Endothelial cell of umbilical vein (primary cell): Measurements from ENCODE around the gene MPDZ. TPM values are rescaled to one million over a fixed set of nuclear protein-coding genes. Genes with fewer than 3 reads are reported as not detected.
A peak's percentile ranks its signal among the peaks of the same experiment; 100 is the strongest.

Experiments used
- BruUV-seq: library from RNA; stranded (reverse); fragments of 400-500 nt; replicated peaks from 2 replicates; lab custom pipeline; 2021; lab: Mats Ljungman, UMichigan
- CTCF ChIA-PET: fragments of 300-600, 350-600 bp; sonication (Branson Sonifier 250); formaldehyde crosslinking; loops from one replicate; lab custom pipeline; 2021; ENCODE audit warnings: antibody characterized with exemption, inconsistent platforms; lab: Charles Lee
- POLR2A ChIA-PET: fragments of 300-600, 350-600 bp; sonication (Branson Sonifier 250); formaldehyde crosslinking; loops from one replicate; lab custom pipeline; 2021; ENCODE audit warnings: antibody characterized with exemption, inconsistent platforms; lab: Charles Lee
- DNase-seq: peaks from one replicate; pipeline ENCODE4 v3.0.0-alpha.2; 2011; ENCODE audit warnings: low read depth, low spot score
- FAIRE-seq: peaks from 2 replicates; lab custom pipeline; 2011; peaks lifted over from hg19 to GRCh38; lab: Jason Lieb, UNC
- H2AFZ ChIP-seq: 2 replicates; pipeline ENCODE4 v1.6.0; 2012; ENCODE audit warnings: low read depth, low read length, control low read depth, inconsistent platforms
- H3K27ac ChIP-seq: 2 replicates; pipeline ENCODE4 v1.5.1; 2011; ENCODE audit warnings: low read depth, mild to moderate bottlenecking, control low read depth, low read length, moderate library complexity; ENCODE audit not compliant: insufficient read depth
- H3K27me3 ChIP-seq, 2 experiments: 2 replicates each; pipeline versions ENCODE4 v1.6.0 to v1.6.1; 2011; ENCODE audit warnings: low read length in 2 of 2, mixed read lengths in 1 of 2; ENCODE audit not compliant: control insufficient read depth in 2 of 2, insufficient read depth in 2 of 2
- H3K36me3 ChIP-seq, 2 experiments: 2 replicates in 1 of 2; 3 replicates in 1 of 2; pipeline ENCODE4 v1.5.1; 2011; ENCODE audit warnings: low read length in 2 of 2, mild to moderate bottlenecking in 1 of 2, moderate library complexity in 1 of 2; ENCODE audit not compliant: control insufficient read depth in 2 of 2, insufficient read depth in 2 of 2; ENCODE audit errors: extremely low read depth in 1 of 2
- H3K4me1 ChIP-seq: 3 replicates; pipeline ENCODE4 v1.5.1; 2011; ENCODE audit warnings: mild to moderate bottlenecking, low read length; ENCODE audit not compliant: control insufficient read depth, insufficient read depth; ENCODE audit errors: extremely low read depth
- H3K4me2 ChIP-seq: 2 replicates; pipeline ENCODE4 v1.6.1; 2011; ENCODE audit warnings: low read length, control low read depth, mixed read lengths; ENCODE audit not compliant: insufficient read depth
- H3K4me3 ChIP-seq, 3 experiments: fragments of 200-600 bp in 1 of 3; sonication (generic), shearing (Covaris generic) in 1 of 3; replicated peaks in 1 of 3; 2 replicates each; pipeline ENCODE4 v1.5.1; 2011 to 2016; ENCODE audit warnings: control low read depth in 3 of 3, low read length in 3 of 3, mild to moderate bottlenecking in 2 of 3, inconsistent platforms in 1 of 3, low read depth in 1 of 3, moderate library complexity in 1 of 3; ENCODE audit not compliant: insufficient read depth in 1 of 3
- H3K79me2 ChIP-seq: 2 replicates; pipeline ENCODE4 v1.6.0; 2012; ENCODE audit warnings: low read length, inconsistent platforms; ENCODE audit not compliant: control insufficient read depth, insufficient read depth
- H3K9ac ChIP-seq: replicated peaks from 2 replicates; pipeline ENCODE3; 2011; ENCODE audit warnings: low read length, control low read depth; ENCODE audit not compliant: insufficient read depth; ENCODE audit errors: extremely low read depth
- H3K9me1 ChIP-seq: replicated peaks from 3 replicates; pipeline ENCODE4 v1.6.0; 2011; ENCODE audit warnings: mild to moderate bottlenecking, low read length; ENCODE audit not compliant: control insufficient read depth, insufficient read depth; ENCODE audit errors: extremely low read depth
- H3K9me3 ChIP-seq: replicated peaks from 2 replicates; pipeline ENCODE4 v1.5.1; 2012; ENCODE audit warnings: low read length, inconsistent platforms; ENCODE audit not compliant: control insufficient read depth, insufficient read depth
- H4K20me1 ChIP-seq: replicated peaks from 2 replicates; pipeline ENCODE3; 2011; ENCODE audit warnings: mild to moderate bottlenecking, low read length; ENCODE audit not compliant: control insufficient read depth, insufficient read depth; ENCODE audit errors: extremely low read depth
- EZH2 ChIP-seq: IDR thresholded peaks from 2 replicates; pipeline ENCODE4 v1.6.1; 2012; ENCODE audit warnings: borderline replicate concordance, low read depth, mild to moderate bottlenecking, moderate library complexity, low read length, inconsistent platforms; ENCODE audit not compliant: severe bottlenecking
- FOS ChIP-seq: IDR thresholded peaks from 2 replicates; pipeline ENCODE4 v1.6.1; 2011; ENCODE audit warnings: mild to moderate bottlenecking, low read length, moderate library complexity, borderline replicate concordance; ENCODE audit not compliant: insufficient read depth
- GATA2 ChIP-seq: IDR thresholded peaks from 2 replicates; pipeline ENCODE4 v1.7.0; 2011; ENCODE audit warnings: low read depth, mild to moderate bottlenecking, moderate library complexity, mixed read lengths, low read length; ENCODE audit not compliant: insufficient read length, insufficient read depth
- JUN ChIP-seq: IDR thresholded peaks from 2 replicates; pipeline ENCODE4 v1.6.1; 2011; ENCODE audit warnings: borderline replicate concordance, low read depth; ENCODE audit not compliant: insufficient read length, insufficient read depth
- MYC ChIP-seq: IDR thresholded peaks from one replicate; pipeline ENCODE4 v1.6.1; 2011; ENCODE audit warnings: mild to moderate bottlenecking, low read depth, low read length
- POLR2A ChIP-seq: IDR thresholded peaks from 2 replicates; pipeline ENCODE4 v1.6.1; 2012; ENCODE audit warnings: low read depth, mild to moderate bottlenecking, control low read depth, low read length
- POLR2AphosphoS5 ChIP-seq: IDR thresholded peaks from 2 replicates; pipeline ENCODE4 v1.6.1; 2012; ENCODE audit warnings: low read depth, mild to moderate bottlenecking, control low read depth, low read length, moderate library complexity; ENCODE audit not compliant: insufficient read depth
- dilution Hi-C: fragments of 300-500 bp; cut with MboI; formaldehyde crosslinking; loops from one replicate; pipeline ENCODE4 v1.15.0; 2019; ENCODE audit warnings: low sequenced_read_pairs; ENCODE audit not compliant: extremely low pct_ligation_motif_present
- intact Hi-C: fragments of 100-400 bp; cut with micrococcal nuclease; formaldehyde crosslinking; loops from one replicate; pipeline ENCODE4 v1.10.0; 2022
- polyA plus RNA-seq, 4 experiments: library from polyadenylated mRNA; depleted of rRNA in 3 of 4; stranded (reverse) in 3 of 4; unstranded in 1 of 4; fragments of >200 nt; gene quantifications; 2 replicates each; pipeline versions ENCODE4 v1.2.1 to v1.2.3, GENCODE V29; 2011 to 2012; ENCODE audit warnings: missing spikeins in 1 of 4
- total RNA-seq: library from RNA; stranded (reverse); gene quantifications from 2 replicates; pipeline ENCODE4 v1.2.3, GENCODE V29; 2021
- TF ChIP-seq, protein P1 (sequence below): IDR thresholded peaks from 2 replicates; pipeline ENCODE4 v1.6.1; 2011; ENCODE audit not compliant: insufficient read depth, insufficient read length
- TF ChIP-seq, protein P2 (sequence below), 2 donors: IDR thresholded peaks; 1 replicate in 1 of 2; 2 replicates in 1 of 2; pipeline ENCODE4 v1.5.1; 2011; ENCODE audit warnings: low read length in 2 of 2, mild to moderate bottlenecking in 2 of 2, moderate library complexity in 2 of 2, control low read depth in 1 of 2, inconsistent platforms in 1 of 2, low read depth in 1 of 2; ENCODE audit not compliant: insufficient read depth in 1 of 2; ENCODE audit errors: extremely low read depth in 1 of 2

Gene MPDZ
- total and polyA plus RNA-seq, 2 donors (not counting 3 experiments of a cell fraction or from before 2014, with no cell fraction given), result 22.3 to 54.4 TPM

GRCh38 chr9:13215791-13216554 is 63.5 kb downstream of the MPDZ start:
- Histone ChIP-seq H4K20me1 (no peaks in the 10 kb centered on the region), H3K4me1 (peaks cover 2% of the 10 kb centered on the region), H3K4me3 (no peak overlapping the region), H3K4me2 (no peak overlapping the region), H3K36me3 (peaks cover 0 to 6% of the 10 kb centered on the region in 2 experiments), H3K79me2 (no peaks in the 10 kb centered on the region), H3K27ac (no peak overlapping the region), H3K9me3 (no peaks in the 10 kb centered on the region), H3K9me1 (no peaks in the 10 kb centered on the region), H2AFZ (no peak overlapping the region), H3K9ac (no peak overlapping the region), H3K27me3 (no peaks in the 10 kb centered on the region)
- CTCF ChIA-PET, result interaction anchor here (0.6 to 1.5 kb wide), 4 partner anchors 26 to 1553 kb away, joined by 3 to 4 read pairs (median 4); no protein-coding TSS in a partner anchor
- DNase-seq, result peak; percentile 27
- dilution Hi-C loops (no loop called here), intact Hi-C loops (loop anchor here (10.0 kb wide), 1 partner anchor 1189 kb away; no protein-coding TSS in a partner anchor)
- BruUV-seq, result no TSS peak
- POLR2A ChIA-PET, result interaction anchor here (0.6 kb wide), 1 partner anchor 133 kb away, joined by 3 read pairs; no protein-coding TSS in a partner anchor
- FAIRE-seq, result no peak
- TF ChIP-seq JUN, result no peak
- no peak for TF ChIP-seq MYC
- no peak for TF ChIP-seq POLR2AphosphoS5
- no peak for TF ChIP-seq GATA2
- TF ChIP-seq, protein P1, sequence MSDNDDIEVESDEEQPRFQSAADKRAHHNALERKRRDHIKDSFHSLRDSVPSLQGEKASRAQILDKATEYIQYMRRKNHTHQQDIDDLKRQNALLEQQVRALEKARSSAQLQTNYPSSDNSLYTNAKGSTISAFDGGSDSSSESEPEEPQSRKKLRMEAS, result no peak
- TF ChIP-seq FOS, result no peak
- TF ChIP-seq, protein P2, sequence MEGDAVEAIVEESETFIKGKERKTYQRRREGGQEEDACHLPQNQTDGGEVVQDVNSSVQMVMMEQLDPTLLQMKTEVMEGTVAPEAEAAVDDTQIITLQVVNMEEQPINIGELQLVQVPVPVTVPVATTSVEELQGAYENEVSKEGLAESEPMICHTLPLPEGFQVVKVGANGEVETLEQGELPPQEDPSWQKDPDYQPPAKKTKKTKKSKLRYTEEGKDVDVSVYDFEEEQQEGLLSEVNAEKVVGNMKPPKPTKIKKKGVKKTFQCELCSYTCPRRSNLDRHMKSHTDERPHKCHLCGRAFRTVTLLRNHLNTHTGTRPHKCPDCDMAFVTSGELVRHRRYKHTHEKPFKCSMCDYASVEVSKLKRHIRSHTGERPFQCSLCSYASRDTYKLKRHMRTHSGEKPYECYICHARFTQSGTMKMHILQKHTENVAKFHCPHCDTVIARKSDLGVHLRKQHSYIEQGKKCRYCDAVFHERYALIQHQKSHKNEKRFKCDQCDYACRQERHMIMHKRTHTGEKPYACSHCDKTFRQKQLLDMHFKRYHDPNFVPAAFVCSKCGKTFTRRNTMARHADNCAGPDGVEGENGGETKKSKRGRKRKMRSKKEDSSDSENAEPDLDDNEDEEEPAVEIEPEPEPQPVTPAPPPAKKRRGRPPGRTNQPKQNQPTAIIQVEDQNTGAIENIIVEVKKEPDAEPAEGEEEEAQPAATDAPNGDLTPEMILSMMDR (IDR thresholded peaks at IDR 0.05; ENCODE audit: extremely low read depth in 1 of 2, insufficient read depth in 1 of 2, low read depth in 1 of 2, low read length in 2 of 2), result no peak
- TF ChIP-seq POLR2A, result no peak
- no peak for TF ChIP-seq EZH2
